Suprapubic skin (tissue), 4 donors: ENCODE results near the gene PSG5. TPM values are rescaled to one million over a fixed set of nuclear protein-coding genes. Genes with fewer than 3 reads are reported as not detected.
"Not testable (repeated sequence)": the region's sequence is repeated elsewhere in the genome, so short reads cannot be mapped to it uniquely, and the experiment has no call there.

Experiments used
- DNase-seq, 2 donors: peaks; one replicate each; pipeline ENCODE4 v3.0.0-alpha.2; 2019; ENCODE audit warnings: low spot score in 2 of 2
- H3K27ac ChIP-seq: fragments of 200-600 bp; sonication (generic); one replicate; pipeline ENCODE4 v1.5.1; 2019
- H3K27me3 ChIP-seq: fragments of 200-600 bp; sonication (generic); one replicate; pipeline ENCODE4 v1.5.1; 2019
- H3K36me3 ChIP-seq: fragments of 200-600 bp; sonication (generic); one replicate; pipeline ENCODE4 v1.5.1; 2019
- H3K4me1 ChIP-seq: fragments of 200-600 bp; sonication (generic); one replicate; pipeline ENCODE4 v1.5.1; 2019
- H3K4me3 ChIP-seq: fragments of 200-600 bp; sonication (generic); one replicate; pipeline ENCODE4 v1.5.1; 2019; ENCODE audit warnings: mild to moderate bottlenecking
- H3K9me3 ChIP-seq: fragments of 200-600 bp; sonication (generic); one replicate; pipeline ENCODE4 v1.5.1; 2019
- EP300 ChIP-seq: sonication (generic); formaldehyde crosslinking; IDR thresholded peaks from one replicate; pipeline ENCODE4 v1.6.1; 2017; ENCODE audit warnings: antibody characterized with exemption
- POLR2A ChIP-seq, 2 donors: fragments of 450-650 bp; IDR thresholded peaks; one replicate each; pipeline ENCODE4 v1.6.1; 2017; ENCODE audit warnings: antibody characterized with exemption in 2 of 2, mild to moderate bottlenecking in 2 of 2, moderate library complexity in 2 of 2
- POLR2AphosphoS5 ChIP-seq, 3 donors: sonication (generic); formaldehyde crosslinking; IDR thresholded peaks; one replicate each; pipeline ENCODE4 v1.6.1; 2017; ENCODE audit warnings: antibody characterized with exemption in 3 of 3
- WGBS: methylation state at CpG from one replicate; pipeline ENCODE4 v1.1.5; 2018; 5-methylcytosine and 5-hydroxymethylcytosine counted together
- total RNA-seq, 4 donors: library from RNA; depleted of rRNA; stranded (reverse); fragments of >200 nt; gene quantifications; one replicate each; pipeline ENCODE4 v1.1.0, GENCODE V29; 2016
- TF ChIP-seq, protein P1 (sequence below), 2 donors: fragments of 200-600 bp in 1 of 2; fragments of 450-650 bp in 1 of 2; sonication (generic) in 1 of 2; IDR thresholded peaks; one replicate each; pipeline ENCODE4 v1.5.1; 2016 to 2019; ENCODE audit warnings: antibody characterized with exemption in 2 of 2, mild to moderate bottlenecking in 1 of 2, moderate library complexity in 1 of 2

The PSG5 gene
- total RNA-seq, 4 donors from 2014 or later = 0.47 to 0.51 TPM; not detected in 2

DNA sequence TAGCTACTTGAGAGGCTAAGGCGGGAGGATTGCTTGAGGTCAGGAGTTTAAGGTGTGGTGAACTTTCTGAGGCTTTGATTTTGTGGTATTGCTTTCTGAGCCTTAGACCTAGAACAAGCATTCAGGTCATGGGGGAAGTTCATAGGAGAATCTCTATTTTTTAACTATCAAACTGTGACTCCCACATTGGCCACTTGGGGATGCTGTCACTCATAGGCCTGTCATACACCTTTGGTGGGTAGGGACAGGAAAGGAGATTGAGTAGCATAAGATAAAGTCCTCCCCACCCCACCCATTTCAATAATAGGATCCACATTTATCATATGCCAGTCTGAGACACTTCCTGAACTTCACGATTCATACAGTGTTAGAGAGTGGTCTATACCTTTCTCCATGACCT, 62.0 kb downstream of the PSG5 start:
- TF ChIP-seq, protein P1, sequence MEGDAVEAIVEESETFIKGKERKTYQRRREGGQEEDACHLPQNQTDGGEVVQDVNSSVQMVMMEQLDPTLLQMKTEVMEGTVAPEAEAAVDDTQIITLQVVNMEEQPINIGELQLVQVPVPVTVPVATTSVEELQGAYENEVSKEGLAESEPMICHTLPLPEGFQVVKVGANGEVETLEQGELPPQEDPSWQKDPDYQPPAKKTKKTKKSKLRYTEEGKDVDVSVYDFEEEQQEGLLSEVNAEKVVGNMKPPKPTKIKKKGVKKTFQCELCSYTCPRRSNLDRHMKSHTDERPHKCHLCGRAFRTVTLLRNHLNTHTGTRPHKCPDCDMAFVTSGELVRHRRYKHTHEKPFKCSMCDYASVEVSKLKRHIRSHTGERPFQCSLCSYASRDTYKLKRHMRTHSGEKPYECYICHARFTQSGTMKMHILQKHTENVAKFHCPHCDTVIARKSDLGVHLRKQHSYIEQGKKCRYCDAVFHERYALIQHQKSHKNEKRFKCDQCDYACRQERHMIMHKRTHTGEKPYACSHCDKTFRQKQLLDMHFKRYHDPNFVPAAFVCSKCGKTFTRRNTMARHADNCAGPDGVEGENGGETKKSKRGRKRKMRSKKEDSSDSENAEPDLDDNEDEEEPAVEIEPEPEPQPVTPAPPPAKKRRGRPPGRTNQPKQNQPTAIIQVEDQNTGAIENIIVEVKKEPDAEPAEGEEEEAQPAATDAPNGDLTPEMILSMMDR (IDR thresholded peaks at IDR 0.05) = no peak
- TF ChIP-seq POLR2AphosphoS5 (IDR thresholded peaks at IDR 0.05) (no peak), EP300 (no peak), POLR2A (IDR thresholded peaks at IDR 0.05) (no peak)
- Histone ChIP-seq H3K4me3 (no peak overlapping the region), H3K27ac (no peak overlapping the region), H3K9me3 (no peaks in the 10 kb centered on the region), H3K36me3 (no peaks in the 10 kb centered on the region), H3K27me3 (peaks cover 3% of the 10 kb centered on the region), H3K4me1 (no peaks in the 10 kb centered on the region)
- WGBS = 78% methylated on average over 2 of the region's 2 CpGs
- DNase-seq = no peak

DNA sequence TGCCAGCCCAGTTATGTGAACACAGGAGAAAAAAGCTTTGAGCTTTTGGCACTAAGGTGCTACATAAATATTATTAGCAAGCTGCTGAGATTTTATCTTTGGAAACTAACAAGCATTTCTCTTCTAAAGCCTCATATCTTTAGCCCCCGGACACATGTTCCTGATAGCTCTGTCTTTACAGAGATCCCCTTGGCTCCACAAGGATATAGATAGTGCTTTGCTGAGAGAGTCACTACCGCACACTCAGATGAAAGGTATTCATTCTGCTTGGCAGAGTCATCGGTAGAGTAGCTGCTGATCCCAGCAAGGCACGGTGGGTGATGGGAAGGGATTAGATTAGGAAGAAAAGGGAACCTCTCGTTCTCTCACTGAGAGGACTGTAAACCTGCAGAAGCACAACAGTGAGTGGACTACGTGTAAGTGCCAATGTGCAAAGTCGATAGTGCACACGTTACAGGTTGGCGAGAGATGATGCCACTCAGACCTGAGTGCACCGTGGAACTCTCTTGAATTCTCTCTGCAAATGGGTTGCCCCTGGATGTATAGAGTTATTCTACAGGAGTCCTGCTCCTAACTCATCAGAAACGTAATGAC, 65.8 kb downstream of the PSG5 start:
- H3K4me1 ChIP-seq, DNase-seq, H3K4me3 ChIP-seq, H3K27ac ChIP-seq, H3K36me3 ChIP-seq, H3K27me3 ChIP-seq, H3K9me3 ChIP-seq: not testable (repeated sequence)
- WGBS = 45% methylated on average over 11 of the region's 11 CpGs

DNA sequence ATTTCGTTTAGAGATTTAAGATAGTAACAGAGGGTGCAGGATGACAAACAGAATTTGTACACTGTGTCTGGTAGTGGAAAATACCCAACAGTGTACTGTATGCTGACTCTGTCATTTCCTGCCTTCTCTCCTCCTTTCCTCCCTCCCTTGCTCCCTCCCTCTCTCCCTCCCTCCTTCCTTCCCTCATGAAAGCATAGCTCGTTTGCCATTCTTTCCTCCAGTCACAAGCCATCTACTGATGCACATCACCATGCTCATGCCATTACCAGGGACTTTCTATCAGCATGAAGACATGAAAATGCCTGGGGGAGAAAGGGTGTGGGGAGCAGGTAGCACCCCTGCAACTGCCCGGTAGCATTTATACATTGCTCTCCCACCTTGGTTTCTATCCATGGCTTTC, 66.8 kb downstream of the PSG5 start:
- H3K9me3 ChIP-seq, H3K4me1 ChIP-seq, H3K36me3 ChIP-seq, DNase-seq, H3K4me3 ChIP-seq, H3K27me3 ChIP-seq, H3K27ac ChIP-seq: not testable (repeated sequence)
- 36% methylated on average over 3 of the region's 3 CpGs for WGBS

Other genes with a start within 250 kb of the PSG5 start
- under 1 TPM in 3 of 4 donors, not detected in 1; 0.45 to 0.59 (median 0.52) TPM for gene PSG7, start 249.3 kb downstream of the PSG5 start, total RNA-seq
- not detected for gene PSG11, start 160.1 kb downstream of the PSG5 start, total RNA-seq
- under 1 TPM in 1 of 4 donors, not detected in 3; 0.51 TPM for gene PSG2, start 103.8 kb downstream of the PSG5 start, total RNA-seq
- 10 to 100 TPM in 1 of 4 donors, 1 to 10 TPM in 2, not detected in 1; 6.2 to 17.0 (median 8.3) TPM for gene PSG4, start 19.1 kb upstream of the PSG5 start, total RNA-seq
- gene PSG9, start 83.0 kb upstream of the PSG5 start, total RNA-seq = not detected
- 1 to 10 TPM in 2 of 4 donors, under 1 TPM in 2; 0.31 to 2.6 (median 1.5) TPM for gene CD177, start 167.2 kb upstream of the PSG5 start, total RNA-seq
- gene TEX101, start 228.4 kb upstream of the PSG5 start, total RNA-seq = not detected